DMS53 (cell line): Measurements from ENCODE around the gene OR51I1.

Experiments
- DNase-seq: peaks from one replicate; lab custom pipeline; 2025; lab: John Stamatoyannopoulos, UW

OR51I1 gene, protein sequence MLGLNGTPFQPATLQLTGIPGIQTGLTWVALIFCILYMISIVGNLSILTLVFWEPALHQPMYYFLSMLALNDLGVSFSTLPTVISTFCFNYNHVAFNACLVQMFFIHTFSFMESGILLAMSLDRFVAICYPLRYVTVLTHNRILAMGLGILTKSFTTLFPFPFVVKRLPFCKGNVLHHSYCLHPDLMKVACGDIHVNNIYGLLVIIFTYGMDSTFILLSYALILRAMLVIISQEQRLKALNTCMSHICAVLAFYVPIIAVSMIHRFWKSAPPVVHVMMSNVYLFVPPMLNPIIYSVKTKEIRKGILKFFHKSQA

DNA sequence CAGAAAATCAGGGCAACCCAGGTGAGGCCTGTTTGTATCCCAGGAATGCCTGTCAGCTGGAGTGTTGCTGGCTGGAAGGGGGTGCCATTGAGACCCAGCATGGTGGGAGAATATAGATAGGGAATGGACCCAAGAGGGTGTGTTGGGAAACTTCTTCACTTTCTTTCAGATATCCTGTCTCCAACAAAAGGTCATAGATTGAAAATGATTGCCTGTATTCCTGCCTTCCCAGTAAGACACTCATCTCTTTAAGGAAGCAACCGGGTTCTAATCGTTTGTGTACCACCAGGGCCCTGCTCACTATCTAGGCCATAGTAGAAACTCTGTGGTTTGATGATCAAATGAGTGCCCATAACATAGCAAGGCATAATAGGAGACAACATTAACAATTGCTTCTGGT lies at the start of gene OR51I1:
OR51I1 (minus strand) TSS at position 101 of the 400 bp plus-strand sequence; CDS start at position 101, 0 bp downstream.
- no peak for DNase-seq

DNA sequence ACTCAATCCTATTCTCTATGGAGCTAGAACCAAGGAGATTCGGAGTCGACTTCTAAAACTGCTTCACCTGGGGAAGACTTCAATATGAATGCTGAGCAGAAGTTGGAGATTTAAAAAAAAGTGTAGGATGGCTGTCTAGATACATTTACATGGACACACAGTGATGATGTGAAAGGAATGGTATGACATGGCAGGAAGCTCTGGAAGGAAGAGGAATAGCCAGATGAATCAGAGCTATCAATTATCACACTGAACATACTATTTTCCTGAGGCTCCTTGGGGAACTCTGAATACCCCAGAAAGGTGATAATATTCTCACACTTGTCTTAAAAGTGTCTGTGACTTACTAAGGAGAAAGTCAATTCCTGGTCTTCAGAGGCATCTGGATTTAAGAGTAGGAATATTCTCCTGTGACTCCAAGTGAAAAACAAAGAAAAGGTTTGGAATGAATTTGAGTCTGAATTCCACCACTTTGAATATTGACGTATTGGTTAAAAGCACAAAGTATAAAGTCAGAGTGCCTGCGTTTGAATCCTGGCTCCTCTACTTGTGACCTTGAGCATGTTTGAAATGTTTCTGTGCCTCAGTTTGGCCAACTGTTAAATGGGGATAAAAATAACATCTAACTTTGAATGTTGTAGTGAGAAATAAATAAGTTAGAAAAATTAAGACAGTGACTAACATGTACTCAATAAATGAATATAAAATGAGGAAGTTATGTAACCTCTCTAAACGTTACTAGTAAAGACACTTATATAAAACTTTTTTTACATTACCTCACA lies 48.5 kb upstream of the OR51I1 start:
- DNase-seq = no peak

DNA sequence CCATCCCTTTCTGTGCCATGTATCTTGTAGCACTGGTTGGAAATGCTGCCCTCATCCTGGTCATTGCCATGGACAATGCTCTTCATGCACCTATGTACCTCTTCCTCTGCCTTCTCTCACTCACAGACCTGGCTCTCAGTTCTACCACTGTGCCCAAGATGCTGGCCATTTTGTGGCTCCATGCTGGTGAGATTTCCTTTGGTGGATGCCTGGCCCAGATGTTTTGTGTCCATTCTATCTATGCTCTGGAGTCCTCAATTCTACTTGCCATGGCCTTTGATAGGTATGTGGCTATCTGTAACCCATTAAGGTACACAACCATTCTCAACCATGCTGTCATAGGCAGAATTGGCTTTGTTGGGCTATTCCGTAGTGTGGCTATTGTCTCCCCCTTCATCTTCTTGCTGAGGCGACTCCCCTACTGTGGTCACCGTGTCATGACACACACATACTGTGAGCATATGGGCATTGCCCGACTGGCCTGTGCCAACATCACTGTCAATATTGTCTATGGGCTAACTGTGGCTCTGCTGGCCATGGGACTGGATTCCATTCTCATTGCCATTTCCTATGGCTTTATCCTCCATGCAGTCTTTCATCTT lies 47.6 kb upstream of the OR51I1 start:
- no peak for DNase-seq

DNA sequence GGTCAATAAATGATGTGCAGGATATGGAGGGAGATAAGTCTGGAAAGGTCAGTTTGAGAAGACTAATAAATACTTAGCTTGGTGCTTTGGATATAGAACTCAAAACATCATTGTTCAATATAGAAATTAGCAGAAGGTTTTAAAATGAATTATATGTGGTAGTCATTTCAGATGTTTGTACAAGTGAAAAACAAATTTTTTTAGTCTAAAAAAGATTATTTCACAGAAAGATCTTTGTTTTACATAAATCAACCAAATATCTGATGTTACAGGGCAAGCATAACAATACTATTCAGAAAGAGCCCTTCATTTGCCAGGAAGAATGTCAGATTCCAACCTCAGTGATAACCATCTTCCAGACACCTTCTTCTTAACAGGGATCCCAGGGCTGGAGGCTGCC lies 47.1 kb upstream of the OR51I1 start, which contains the start of gene OR52D1:
OR52D1 (plus strand) TSS at position 301 of the 400 bp plus-strand sequence; CDS start at position 323, 22 bp downstream.
- DNase-seq = no peak

DNA sequence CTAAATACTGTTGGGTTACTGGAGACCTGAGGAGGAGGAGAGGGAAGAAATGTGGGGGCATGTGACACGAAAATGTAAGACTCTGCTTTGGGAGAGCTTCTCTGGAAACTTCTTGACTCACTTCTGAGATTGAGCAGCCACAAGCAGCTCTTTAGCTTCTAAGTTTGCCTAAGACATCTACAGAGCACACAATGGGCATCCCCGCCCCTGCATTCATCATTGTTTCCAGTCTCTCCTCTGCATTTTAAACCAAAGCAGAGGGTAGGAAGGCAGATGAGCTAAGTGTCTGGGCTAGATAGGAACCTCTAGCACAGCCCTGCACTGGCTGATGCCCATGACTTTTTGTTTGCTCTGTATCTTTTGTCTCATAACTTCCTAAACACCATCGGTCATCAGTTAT lies 45.1 kb upstream of the OR51I1 start:
- DNase-seq = no peak

DNA sequence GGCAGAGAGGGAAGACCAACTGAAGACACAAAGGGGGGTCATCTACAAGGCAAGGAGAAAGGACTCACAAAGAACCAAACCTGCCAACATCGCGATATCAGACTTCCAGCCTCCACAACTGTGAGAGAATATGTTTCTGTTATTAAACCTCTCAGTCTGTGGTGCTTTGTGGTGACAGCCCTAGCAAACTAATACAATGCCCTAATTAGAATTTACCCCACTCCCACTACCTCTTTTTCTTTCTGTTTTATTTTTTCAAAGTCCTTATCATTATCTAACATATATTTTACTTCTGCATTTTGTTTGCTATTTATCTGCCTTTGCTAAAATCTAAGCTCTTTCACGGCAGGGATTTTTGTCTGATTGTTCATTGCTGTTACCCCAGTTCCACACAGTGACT lies 44.7 kb upstream of the OR51I1 start:
- DNase-seq = no peak

DNA sequence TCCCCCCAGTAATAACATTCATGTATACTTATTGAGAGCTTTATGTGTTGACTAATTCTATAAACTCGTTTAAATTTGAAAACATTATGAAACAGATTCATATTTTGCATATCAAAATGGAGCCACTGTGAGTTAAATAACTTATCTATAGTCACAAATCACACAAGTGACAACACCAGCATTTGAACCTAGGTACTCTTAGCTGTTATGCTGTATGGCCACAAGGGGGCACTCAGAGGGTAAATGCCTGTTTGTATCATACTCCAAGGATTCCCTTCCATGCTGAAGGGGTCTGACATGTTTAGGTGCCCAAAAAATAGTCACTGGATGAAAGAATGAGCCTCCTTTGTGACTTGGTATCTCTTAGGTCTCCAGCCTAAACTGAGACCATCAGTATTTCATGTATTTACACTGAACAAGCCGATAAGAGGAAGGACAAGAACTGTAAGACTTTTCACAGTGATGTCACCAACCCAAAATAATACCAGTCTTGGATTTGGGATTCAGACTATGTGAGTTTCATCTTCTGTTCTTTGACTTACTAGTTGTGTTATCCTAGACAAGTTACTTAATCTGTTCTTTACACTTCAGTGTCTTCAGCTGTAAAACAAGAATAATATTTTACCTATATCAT lies 35.0 kb upstream of the OR51I1 start:
- peak; percentile 81 for DNase-seq

DNA sequence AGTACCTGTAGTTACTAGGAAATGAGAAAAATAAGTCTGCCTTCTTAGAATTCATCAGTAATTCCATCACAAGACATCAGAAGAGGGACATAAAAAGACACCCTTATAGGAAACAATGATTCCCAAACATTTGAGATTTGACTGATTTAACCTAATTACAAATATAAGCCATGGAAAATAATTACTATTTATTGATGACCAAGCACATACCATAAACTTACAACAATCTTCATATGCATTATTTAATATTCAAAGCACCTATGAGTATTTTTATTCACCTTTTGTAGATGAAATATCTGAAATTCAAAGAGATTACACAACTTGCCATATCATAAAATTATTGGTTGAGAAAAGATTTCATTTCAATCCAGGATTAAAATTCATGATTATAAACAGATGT lies 32.6 kb upstream of the OR51I1 start:
- DNase-seq = no peak

DNA sequence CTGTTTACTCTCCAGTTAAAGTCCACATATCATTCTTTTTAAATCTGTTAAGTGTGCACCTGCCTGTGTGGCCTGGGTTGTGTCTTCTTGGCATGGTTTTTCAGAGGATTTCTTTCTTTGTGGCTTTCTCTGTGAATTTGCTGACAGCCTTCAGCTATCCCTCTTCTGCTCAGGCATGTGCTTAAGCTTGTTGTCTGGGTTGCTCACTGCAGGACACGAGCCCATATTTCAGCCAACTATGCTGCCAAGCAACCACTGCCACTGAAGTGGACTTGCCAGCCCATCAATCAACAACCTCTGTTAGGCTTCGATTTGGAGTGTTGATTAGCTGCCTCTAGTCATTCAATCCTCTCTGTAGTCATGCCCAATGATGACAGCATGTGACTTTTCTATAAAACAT lies 26.2 kb upstream of the OR51I1 start:
- peak; percentile 4 for DNase-seq

DNA sequence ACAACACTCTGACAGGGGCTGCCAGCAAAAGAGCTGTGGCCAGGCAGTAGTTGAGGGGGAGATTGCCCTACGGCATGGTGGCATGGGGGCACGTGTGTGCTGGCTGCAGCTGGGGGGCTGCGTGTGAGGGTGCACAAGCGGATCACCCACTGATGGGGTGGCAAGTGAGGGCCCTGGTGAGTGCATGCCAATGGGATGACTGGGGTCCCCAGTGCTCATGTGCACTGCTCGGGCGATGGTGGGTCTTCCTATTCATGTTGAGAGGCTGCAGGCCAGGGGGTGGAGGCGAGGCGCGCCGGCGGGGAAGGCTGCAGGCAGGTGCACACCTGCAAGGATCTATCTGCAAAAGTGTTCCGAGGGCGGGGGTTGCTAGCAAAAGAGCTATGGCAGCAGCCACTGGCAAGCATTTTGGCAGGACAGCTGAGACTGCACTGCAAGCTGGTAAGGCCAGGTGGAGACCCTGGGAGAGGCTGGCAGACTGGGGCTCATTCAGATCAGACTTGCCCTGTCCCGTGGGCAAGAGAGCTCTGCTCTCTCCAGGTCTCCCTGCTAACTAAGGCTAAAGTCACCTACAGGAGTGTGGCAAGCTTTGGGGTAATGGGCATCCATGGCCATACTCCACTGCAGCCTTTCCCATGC lies 19.8 kb upstream of the OR51I1 start:
- no peak for DNase-seq

DNA sequence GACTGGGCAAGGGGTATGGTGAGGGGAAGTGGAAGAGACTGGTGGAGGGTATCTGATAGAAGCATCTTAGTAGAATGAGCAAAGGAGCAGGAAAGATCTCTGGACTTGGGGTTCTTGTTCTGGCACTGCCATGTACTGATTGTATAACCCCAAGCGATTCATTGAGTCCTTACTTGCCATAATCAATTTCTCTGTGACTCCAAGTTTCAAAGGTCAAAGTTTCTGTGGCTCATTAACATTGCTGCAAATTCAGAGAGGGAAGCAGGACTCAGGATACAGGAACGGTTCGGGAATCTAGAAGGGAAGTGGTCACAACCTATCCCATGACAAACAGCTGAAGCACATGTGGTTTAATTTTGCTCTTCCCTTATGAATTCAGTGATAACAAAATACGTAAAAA lies 8.1 kb upstream of the OR51I1 start:
- DNase-seq = no peak

DNA sequence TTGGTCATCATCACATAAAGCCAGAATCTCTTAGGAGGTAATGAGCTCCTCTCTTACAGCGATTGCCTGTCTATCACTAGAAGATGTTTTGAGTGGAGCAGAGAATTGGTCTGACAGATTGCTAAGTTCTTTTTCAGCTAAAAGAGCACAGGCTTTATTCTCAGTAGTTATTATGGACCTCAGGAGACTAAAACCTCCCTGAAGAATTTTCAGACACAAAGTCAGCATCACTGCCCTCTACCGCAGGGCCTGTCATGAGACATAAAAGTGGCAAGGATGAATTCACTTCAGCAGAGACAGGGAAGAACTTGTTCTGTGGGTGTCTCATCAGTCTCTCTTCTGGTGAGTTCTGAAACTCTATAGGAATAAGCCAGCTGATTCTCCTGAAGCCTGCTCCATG lies 7.7 kb upstream of the OR51I1 start, which contains the start of gene OR51I2:
OR51I2 (plus strand) TSS at position 301 of the 400 bp plus-strand sequence. CDS start 4,166 bp downstream, outside the sequence.
- no peak for DNase-seq

DNA sequence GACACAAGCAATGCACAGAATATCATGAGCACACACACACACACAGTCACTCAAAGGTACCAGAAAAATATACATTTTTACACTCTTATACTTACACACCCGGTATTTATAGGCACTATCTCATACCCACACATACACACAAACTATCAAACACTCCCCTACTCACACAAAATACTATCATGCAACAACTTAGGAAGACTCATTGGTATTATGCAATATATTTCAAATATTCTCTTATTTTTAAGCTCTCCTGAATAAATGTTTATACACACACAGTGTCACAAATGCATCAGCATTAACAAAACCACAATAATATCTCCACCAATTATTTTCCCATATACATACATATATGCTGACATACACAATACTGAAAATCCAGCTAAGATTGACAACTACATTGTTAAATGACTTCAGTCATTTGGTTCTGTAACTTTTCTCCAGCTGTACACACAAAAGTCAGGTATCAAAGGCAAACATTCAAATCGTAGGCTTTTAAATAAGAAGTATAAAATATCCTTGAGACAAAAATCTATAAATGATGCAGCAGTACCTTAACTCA lies 2.6 kb upstream of the OR51I1 start:
- no peak for DNase-seq

DNA sequence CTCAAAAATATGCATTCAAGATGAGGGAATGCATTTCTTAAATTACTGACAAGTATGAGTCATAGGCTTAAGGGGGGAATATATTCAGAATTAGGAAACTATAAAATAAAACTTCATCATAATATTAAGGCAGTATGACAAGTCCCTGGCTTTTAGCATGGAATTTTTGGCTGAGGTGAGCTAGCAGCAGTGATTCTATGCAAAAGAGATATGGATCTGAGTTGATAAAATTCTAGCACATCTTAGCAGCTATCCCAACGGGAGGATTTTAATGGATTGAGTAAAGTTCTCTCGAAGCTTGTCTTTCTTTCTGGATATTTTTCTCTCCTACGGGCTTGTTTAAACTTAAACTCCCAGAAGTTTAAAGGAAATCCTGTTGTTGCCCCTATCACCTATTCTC lies 18.2 kb downstream of the OR51I1 start:
- no peak for DNase-seq

DNA sequence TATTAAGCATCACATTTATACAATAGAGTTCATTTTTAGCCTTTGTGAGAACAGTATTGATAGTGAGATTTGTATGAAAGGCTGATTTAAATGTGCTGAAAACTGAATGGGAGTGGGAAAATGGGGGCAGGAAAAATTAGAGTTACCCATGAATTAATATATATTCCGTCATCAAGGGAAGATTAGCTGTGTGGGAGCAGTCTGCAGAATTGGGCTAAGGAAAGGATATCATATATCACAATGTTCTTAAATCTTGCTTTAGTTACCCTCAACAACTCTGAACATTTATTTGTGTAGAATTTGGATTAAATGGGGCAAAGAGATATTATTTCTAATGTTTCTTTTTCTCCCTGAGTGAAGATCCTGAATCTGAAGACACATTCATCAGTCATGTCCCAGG lies 19.5 kb downstream of the OR51I1 start, which contains the start of gene OR51Q1:
OR51Q1 (plus strand) TSS at position 301 of the 400 bp plus-strand sequence; CDS start at position 391, 90 bp downstream.
- DNase-seq = no peak

DNA sequence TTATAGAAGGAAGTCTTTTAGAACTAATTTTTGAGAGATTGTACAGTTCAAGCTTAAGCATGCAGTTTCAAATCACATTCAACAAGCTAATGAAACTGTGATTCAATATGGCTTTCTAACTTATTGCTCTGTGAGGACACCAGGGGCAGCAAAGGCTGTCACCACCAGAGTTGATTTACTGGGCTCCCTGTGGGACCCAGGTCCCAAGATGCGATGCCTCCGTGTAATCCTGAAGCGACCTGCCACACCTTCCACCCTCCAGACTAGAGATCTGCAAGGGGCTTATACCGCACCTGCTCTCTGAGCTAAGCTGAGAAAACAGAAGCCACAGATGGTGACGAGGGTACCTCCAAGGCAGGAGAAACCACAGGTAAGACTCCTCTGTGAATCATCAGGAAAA lies 20.3 kb downstream of the OR51I1 start:
- DNase-seq = no peak

DNA sequence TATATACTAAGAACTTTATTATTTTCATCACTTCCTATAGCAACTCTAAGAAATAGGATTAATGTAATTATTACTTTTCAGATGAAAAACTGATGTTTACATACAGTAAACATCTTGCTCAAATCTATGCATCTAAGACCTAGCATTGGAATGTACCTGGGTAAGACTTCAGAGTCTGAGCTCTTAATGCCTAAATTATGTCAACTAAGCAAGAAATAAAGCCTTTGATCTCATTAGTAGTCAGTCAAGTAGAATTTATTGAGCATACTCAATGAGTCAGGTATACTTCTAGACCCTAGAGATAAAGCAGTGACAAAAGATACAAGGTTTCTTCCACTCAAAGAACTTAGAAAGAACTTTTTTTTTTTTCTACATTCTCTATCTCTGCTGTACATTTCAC lies 36.1 kb downstream of the OR51I1 start:
- no peak for DNase-seq

DNA sequence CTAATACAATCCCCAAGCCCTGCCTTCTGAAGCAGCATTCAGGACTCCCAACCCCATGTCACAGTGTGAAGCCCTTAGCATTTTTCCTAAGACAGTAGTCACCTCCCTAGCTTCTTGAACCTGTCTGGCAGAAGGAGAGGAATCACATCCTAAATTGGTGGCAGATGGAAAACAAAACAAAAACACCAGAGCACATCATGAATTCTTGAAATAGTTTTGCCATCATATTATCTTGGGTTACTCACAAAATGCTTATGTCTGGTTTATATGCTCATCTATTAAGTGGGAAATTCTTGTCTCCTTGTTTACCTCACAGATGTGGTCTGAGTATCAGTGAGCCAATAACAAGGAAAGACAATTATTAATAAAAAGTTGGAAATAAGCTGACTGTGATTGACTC lies 42.4 kb downstream of the OR51I1 start:
- no peak for DNase-seq

DNA sequence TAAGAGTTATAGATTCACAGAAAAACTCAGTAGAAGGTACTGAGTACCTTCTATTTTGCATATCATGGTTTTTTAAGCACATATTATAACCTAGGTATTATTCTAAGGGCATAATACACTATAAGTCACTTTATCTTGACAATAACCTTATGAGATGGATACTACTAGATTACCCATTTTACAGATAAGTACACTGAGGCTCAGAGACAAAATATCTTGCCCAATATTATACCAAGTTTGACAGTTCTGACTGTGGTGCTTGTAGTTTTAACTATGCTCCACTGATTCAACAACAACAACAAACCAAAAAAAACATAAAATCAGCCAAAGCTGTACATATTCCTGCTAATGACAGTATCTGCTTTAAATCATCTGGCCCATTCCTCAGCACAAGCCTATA lies 47.2 kb downstream of the OR51I1 start:
- no peak for DNase-seq
